T1000 (cell line): ENCODE results near the gene TRAF3.
"Not testable (repeated sequence)": the region's sequence is repeated elsewhere in the genome, so short reads cannot be mapped to it uniquely, and the experiment has no call there.

Experiments
- DNase-seq: peaks from one replicate; lab custom pipeline; 2025; ENCODE audit warnings: mixed read lengths; lab: John Stamatoyannopoulos, UW

The TRAF3 gene

DNA sequence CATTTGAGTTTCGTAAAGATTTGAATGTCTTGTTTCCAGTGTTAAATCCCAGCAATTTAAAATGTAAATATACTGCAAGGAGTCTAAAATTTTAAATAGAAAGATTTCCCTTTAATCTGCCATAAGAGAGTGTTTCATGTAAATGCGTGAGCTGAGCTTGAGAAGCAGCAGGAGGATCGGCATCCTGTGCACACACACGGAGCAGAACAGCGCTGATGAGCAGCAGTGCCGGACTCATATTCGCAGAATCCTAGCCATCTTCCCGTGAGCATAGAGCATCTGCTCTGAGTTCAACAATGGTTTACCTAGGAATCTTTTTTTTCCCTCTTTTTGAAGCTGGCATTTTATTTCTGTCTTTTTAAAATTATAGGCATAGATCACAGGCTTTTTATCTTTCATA, 115.4 kb downstream of the TRAF3 start:
- no peak for DNase-seq

- no peak for DNase-seq
Observed at GRCh38 chr14:102893452-102893851, 116.2 kb downstream of the TRAF3 start.

- DNase-seq, result not testable (repeated sequence)
Observed at GRCh38 chr14:102896735-102897134, 119.5 kb downstream of the TRAF3 start.

GRCh38 chr14:102897299-102898027, 120.2 kb downstream of the TRAF3 start:
- no peak for DNase-seq

- no peak for DNase-seq
Observed at GRCh38 chr14:102898298-102898697, 121.0 kb downstream of the TRAF3 start.

GRCh38 chr14:102898776-102899515, 121.7 kb downstream of the TRAF3 start:
- no peak for DNase-seq

DNA sequence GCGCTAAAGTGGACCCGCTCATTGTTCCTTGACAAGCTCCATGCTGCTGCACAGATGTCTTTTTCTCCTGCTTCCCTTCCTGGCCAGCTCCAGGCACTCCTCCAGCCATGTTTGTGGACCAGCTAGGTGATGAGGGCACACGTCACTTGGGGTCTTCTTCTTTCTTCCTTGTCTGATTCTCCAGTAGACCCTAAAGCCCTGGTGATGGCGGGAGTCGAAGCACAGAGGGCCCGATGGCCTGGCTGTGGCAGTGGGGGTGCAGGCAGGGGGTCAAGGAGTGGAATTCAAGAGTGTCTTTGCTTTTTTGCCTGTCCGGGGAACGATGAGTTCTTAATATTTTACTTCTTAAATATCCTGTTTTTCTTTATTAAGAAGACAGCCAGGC, 122.3 kb downstream of the TRAF3 start:
- DNase-seq, result no peak

DNA sequence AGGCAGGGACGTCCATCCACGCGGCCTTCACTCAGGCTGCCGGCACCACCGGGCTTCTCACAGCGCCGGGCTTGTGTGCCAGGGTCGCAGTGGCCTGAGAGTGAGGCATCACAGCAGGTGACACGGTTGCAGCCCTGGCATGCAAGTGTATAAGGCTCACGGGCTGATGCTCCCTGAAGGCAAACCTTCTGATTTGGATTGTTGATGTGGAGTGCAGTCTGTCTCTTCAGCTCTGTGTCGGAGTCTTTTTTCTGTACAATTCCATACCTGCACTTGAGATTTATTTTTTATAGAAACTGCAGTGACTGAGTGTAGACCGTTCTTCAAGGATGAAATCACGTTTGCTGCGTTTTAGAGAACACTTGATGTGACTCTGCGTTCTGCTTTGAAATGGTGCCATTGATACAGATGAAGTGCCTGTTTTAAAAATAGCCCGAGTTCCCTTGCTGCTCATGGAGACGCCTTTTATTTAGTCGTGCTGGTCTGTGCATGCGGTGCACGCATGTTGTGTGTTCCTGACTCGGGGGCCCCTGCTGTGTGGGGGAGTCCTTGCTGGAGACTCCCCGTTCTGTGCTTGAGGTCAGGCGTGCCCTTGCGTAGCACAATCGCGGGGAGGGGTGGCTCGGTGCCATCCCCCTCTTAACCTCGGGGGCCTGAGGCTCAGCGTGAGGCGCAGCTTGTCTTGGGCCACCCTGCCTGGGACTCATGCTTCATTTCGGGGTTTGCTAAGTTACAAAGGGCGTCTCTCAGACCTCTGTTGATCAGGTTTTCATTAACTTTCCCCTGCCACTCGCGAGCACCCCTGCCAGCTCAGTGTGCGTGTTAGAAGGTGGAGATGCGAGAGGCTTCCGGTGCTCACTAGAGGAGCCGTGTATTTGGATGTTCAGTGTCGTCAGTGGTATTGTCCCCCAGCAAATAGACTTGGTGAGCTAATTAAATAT, 123.7 kb downstream of the TRAF3 start:
- DNase-seq, result no peak

DNA sequence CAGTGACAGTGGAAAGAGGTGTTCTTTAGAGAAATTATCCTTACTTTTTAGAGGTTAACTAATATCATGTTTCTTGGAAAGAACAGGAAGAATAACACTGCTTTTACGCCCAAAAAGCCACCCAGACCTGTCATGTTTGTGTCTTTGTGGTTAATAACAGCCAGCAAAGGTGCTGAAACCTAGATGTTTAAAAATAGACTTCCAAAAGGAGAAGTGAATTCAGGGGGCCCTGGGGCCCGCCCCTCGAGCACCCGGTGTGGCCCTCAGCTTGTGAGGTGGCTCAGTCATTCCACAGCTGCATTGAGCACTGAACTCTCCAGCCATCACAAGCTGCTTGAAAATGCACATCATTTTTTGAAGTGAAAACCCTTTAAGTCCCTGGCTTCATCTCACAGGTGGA, 124.4 kb downstream of the TRAF3 start:
- DNase-seq, result no peak

DNA sequence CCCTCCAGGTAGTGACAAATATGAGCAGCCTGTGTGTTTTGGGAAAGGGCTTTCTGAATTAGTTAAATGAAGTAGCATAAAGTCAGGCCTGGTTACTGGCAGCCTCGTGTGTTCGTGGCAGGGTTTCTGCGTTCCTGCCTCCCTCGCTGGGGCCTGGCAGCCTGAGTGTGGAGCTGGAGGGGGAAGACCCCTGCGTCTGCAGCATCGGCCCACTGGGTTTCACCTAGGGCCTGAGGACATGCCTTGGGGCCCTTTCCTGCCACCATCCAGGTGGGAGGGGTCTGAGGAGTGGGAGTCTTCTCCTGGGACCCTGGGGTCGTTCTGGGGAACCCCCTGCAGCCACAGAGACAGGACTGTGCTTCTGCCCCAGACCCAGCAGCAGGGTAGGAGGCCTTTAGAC, 124.8 kb downstream of the TRAF3 start:
- DNase-seq, result no peak

GRCh38 chr14:102902523-102903247, 125.4 kb downstream of the TRAF3 start:
- DNase-seq, result no peak

DNA sequence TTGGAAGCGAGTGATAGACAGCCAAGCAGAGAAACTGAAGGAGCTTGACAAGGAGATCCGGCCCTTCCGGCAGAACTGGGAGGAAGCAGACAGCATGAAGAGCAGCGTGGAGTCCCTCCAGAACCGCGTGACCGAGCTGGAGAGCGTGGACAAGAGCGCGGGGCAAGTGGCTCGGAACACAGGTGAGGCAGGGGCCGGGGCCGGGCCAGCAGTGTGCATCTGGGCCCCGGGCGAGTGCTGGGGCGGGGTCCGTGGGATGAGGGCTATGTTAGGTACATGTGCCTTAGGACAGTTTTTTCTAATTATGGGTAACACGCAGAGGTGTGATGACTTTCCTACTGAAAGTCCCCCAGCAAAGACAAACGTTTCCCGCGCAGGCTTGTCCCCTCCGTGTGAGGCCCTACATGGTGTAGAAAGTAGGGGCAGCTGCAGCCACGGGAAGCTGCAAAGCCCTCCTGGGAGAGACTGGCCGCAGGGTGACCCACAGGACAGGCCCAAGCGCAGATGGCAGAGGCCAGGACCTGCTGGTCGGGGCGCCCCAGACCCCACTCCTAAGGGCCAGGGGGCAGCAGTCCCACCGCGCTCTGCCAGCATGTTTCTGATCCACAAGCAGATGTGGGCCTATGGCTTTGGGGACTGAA, 126.1 kb downstream of the TRAF3 start:
- no peak for DNase-seq

DNA sequence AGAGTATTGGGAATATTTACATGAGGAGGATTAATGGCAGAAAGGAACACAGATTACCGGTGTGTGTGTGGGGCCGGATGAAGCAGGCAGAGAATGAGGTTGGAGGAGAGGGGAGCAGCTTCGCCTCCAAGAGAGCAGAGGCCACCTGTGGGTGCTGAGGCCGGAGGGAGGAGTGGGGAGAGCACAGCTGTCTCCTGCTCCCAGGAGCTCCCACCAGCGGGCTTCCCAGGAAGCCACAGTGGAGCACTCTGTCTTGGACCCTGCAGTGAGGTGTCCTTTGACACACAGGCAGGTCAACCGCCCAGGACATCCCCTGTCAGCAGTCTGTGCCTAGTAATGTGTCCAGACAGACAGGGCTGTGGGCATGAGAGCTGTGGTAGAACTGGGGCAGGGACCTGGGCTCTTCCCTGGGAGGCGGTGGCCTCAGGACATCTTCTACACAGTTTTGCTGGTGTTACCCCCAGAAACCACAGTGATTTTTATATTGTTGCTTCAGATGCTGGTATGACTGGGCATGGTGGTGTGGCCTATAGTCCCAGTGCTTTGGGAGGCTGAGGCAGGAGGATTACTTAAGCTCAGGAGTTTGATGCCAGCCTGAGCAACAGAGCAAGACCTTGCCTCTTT, 126.8 kb downstream of the TRAF3 start:
- no peak for DNase-seq

DNA sequence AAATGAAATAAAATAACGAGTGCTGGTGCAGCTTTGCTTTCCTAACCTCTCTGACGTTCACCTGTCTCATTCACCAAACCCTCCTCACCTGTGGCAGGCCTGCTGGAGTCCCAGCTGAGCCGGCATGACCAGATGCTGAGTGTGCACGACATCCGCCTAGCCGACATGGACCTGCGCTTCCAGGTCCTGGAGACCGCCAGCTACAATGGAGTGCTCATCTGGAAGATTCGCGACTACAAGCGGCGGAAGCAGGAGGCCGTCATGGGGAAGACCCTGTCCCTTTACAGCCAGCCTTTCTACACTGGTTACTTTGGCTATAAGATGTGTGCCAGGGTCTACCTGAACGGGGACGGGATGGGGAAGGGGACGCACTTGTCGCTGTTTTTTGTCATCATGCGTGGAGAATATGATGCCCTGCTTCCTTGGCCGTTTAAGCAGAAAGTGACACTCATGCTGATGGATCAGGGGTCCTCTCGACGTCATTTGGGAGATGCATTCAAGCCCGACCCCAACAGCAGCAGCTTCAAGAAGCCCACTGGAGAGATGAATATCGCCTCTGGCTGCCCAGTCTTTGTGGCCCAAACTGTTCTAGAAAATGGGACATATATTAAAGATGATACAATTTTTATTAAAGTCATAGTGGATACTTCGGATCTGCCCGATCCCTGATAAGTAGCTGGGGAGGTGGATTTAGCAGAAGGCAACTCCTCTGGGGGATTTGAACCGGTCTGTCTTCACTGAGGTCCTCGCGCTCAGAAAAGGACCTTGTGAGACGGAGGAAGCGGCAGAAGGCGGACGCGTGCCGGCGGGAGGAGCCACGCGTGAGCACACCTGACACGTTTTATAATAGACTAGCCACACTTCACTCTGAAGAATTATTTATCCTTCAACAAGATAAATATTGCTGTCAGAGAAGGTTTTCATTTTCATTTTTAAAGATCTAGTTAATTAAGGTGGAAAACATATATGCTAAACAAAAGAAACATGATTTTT, 128.2 kb downstream of the TRAF3 start:
- no peak for DNase-seq

DNA sequence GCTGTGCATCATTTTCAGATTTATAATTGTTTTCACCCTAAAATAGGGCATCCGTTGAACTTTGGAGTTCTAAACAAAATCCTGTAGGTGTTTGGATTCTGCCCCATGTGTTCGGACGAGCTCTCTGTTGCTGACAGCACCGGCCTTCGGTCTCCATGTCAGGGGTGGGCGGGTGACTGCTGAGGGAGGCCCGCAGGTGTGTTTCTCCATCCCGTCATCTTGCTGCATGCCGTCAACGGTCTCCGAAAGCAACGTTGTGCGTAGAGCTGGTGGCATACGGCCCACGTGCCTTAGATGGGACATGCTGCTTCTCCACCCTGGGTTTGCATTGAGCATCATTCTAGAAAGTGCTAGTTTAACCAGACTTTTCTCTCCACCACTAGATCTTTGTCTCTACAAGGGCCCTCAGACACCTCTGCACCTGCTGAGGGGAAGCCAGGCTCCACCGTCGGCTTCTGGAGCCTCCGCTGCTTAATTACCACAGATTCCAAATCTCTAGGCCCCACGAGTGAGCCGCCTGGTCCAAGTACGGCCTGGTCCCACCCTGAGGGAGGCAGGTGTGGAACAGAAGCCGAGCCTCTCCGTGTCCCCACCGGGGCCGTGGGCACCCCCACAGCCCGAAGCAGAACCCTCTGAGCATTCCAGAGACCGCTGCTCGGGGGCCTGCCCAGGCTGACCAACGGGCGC, 129.5 kb downstream of the TRAF3 start:
- DNase-seq, result no peak

DNA sequence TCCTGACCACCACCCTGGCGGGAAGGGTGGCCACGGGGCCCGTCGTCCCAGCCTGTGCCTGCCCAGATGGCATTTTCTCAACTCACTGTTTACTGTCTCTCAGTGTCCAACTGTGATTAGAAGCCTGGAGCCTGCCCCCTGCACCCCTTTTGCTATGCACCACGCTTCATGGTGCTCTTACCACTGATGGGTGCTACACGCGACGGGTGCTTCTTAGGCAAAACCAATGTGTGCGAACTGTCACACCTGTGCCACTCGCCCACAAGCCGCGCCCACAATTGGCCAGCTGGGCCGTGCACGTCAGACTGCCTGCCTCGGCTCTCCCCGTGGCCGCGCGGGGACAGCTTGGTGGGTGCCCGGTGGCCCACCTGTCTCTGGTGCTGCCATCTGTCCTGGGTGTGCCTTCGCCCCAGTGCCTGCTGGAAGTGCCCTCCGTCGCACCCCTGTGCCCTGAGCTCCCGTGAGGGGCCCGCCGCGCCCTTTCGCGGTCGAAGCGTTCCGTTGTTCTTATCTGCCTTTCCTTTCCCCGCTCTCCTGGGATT, 130.1 kb downstream of the TRAF3 start:
- no peak for DNase-seq

DNA sequence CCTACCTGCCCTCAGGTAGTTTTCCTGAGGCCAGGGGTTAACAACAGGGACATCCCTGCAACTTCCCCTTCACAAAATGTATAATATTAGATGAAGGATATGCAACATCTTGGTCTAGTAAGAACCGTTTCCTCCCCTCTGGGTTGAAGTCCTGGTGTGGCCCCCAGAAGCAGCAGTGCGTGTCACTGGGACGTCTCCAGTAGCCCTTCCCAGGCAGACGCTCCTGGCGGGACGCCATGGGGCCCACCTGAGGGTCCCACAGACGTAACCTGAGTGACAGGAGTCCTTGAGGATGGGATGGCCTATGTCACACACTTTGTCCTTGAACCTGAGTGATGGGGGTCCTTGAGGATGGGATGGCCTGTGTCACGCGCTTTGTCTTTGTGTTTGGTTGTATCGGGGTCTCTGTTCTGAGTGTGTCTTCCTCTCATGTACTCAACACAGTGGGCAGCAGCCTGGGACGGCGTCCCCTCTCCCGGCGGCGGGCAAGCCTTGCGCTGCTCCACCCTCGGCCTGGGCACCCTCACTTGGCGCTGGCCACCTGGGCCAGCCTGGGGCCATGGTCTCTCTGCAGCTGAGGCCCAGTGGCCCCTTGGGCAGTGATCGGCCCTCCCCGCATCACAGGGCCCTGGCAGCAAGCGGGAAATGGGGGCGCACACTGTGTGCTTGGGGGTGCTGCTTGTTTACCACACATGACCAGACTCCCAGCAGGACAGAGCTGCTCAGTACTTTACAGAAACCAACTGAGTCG, 130.9 kb downstream of the TRAF3 start:
- DNase-seq, result no peak
